ENCODE data around the gene TMEM132E. TPM values are rescaled to one million over a fixed set of nuclear protein-coding genes. Genes with fewer than 3 reads are reported as not detected.

The TMEM132E gene
- total and polyA plus RNA-seq, 2 experiments from 2014 or later = 0.27 to 0.98 TPM

DNA sequence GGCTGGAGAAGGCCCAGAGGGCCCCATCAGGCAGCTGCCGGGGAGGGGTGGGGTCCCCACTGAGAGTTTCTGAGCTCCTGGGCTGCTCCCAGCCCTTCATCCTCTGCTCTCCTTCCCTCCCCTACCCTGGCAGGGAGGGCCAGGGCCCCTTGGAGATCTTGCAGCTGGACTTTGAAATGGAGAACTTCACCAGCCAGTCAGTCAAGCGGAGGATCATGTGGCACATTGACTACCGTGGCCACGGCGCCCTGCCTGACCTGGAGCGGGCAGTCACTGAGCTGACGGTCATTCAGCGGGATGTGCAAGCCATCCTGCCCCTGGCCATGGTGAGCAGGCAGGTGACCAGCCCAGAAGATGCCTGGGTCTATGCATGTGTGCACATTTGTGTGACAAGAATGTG is 49.5 kb downstream of the TMEM132E start:
- 89% methylated on average over 7 of the region's 8 CpGs for WGBS (ENCODE audit: low lambda C conversion rate, missing lambda C conversion rate)
- no peak overlapping the region for H3K27ac ChIP-seq
- H3K9me2 ChIP-seq (replicated peaks; ENCODE audit: insufficient read depth) = no peaks in the 10 kb centered on the region
- H3K27me3 ChIP-seq = peaks cover 26% of the 10 kb centered on the region
- no peak for DNase-seq (ENCODE audit: low spot score)
- H3K4me2 ChIP-seq = no peak overlapping the region
- H4K20me1 ChIP-seq (ENCODE audit: insufficient read depth, poor library complexity, severe bottlenecking) = no peaks in the 10 kb centered on the region
- no peaks in the 10 kb centered on the region for H3K9me3 ChIP-seq (ENCODE audit: low read depth)
- no peaks in the 10 kb centered on the region for H3K79me2 ChIP-seq
- no peaks in the 10 kb centered on the region for H3K4me1 ChIP-seq (ENCODE audit: insufficient read depth)
- no peak overlapping the region for H2AFZ ChIP-seq
- no peak overlapping the region for H3K4me3 ChIP-seq
- H3K36me3 ChIP-seq (replicated peaks; ENCODE audit: insufficient read depth, low read depth) = no peaks in the 10 kb centered on the region
- TF ChIP-seq, protein P1, sequence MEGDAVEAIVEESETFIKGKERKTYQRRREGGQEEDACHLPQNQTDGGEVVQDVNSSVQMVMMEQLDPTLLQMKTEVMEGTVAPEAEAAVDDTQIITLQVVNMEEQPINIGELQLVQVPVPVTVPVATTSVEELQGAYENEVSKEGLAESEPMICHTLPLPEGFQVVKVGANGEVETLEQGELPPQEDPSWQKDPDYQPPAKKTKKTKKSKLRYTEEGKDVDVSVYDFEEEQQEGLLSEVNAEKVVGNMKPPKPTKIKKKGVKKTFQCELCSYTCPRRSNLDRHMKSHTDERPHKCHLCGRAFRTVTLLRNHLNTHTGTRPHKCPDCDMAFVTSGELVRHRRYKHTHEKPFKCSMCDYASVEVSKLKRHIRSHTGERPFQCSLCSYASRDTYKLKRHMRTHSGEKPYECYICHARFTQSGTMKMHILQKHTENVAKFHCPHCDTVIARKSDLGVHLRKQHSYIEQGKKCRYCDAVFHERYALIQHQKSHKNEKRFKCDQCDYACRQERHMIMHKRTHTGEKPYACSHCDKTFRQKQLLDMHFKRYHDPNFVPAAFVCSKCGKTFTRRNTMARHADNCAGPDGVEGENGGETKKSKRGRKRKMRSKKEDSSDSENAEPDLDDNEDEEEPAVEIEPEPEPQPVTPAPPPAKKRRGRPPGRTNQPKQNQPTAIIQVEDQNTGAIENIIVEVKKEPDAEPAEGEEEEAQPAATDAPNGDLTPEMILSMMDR (IDR thresholded peaks at IDR 0.05; ENCODE audit: poor library complexity) = no peak
- TF ChIP-seq EZH2phosphoT487 (IDR thresholded peaks at IDR 0.05; ENCODE audit: low read depth, severe bottlenecking, unreplicated experiment) (no peak), EZH2 (IDR thresholded peaks at IDR 0.05; ENCODE audit: borderline replicate concordance) (no peak)

DNA sequence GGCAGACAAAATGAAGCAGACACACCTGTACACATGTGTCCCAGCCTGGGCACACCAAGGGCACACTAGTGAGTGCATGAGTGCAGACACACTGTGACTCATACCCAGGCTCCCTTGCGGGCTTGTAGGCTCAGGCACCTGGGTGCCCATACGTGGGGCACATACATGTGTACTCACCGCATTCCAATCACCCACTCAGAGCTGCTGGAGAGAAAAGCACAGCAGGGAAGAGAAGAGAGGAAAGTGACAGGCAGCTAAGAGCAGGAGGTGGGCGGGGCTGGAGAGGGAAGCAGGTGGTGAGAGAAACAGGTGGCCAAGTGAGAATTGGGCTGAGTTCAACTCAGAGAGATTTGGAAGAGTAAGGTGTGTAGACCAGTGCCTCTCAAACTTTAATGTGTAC is 54.0 kb downstream of the TMEM132E start:
- no peaks in the 10 kb centered on the region for H3K36me3 ChIP-seq (replicated peaks; ENCODE audit: insufficient read depth, low read depth)
- H3K4me2 ChIP-seq = no peak overlapping the region
- peak; percentile 27 for DNase-seq (ENCODE audit: low spot score)
- no peaks in the 10 kb centered on the region for H3K27me3 ChIP-seq
- 52% methylated on average over 4 of the region's 4 CpGs for WGBS (ENCODE audit: low lambda C conversion rate, missing lambda C conversion rate)
- no peaks in the 10 kb centered on the region for H3K9me2 ChIP-seq (replicated peaks; ENCODE audit: insufficient read depth)
- no peaks in the 10 kb centered on the region for H4K20me1 ChIP-seq (ENCODE audit: insufficient read depth, poor library complexity, severe bottlenecking)
- H2AFZ ChIP-seq = no peak overlapping the region
- TF ChIP-seq, protein P1 (IDR thresholded peaks at IDR 0.05; ENCODE audit: poor library complexity) = no peak
- no peaks in the 10 kb centered on the region for H3K4me1 ChIP-seq (ENCODE audit: insufficient read depth)
- no peaks in the 10 kb centered on the region for H3K79me2 ChIP-seq
- H3K9me3 ChIP-seq (ENCODE audit: low read depth) = no peaks in the 10 kb centered on the region
- H3K27ac ChIP-seq = no peak overlapping the region
- no peak overlapping the region for H3K4me3 ChIP-seq

DNA sequence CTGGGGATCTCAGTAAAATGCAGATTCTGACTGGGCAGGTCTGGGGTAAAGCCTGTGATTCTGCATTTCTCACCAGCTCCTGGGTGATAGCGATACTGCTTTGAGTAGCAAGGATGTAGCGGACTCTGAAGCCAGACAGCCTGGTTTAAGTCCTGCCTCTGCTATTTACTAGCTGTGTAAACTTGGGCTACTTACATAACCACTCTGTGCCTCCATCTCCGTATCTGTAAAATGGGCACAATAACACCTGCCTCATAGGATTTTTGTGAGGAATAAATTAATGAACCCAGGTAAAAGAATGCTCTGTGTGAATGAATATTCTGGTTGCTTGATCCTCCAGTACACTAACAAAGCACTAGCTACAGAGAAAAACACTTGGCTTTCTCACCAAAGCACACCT is 54.4 kb downstream of the TMEM132E start:
- no peak for TF ChIP-seq EZH2 (IDR thresholded peaks at IDR 0.05; ENCODE audit: borderline replicate concordance)
- TF ChIP-seq, protein P1 (IDR thresholded peaks at IDR 0.05; ENCODE audit: poor library complexity) = no peak
- TF ChIP-seq EZH2phosphoT487 (IDR thresholded peaks at IDR 0.05; ENCODE audit: low read depth, severe bottlenecking, unreplicated experiment) = no peak
- Histone ChIP-seq H3K36me3 (replicated peaks; ENCODE audit: insufficient read depth, low read depth) (no peaks in the 10 kb centered on the region), H3K4me2 (no peak overlapping the region), H3K9me3 (ENCODE audit: low read depth) (no peaks in the 10 kb centered on the region), H3K4me1 (ENCODE audit: insufficient read depth) (no peaks in the 10 kb centered on the region), H3K79me2 (no peaks in the 10 kb centered on the region), H4K20me1 (ENCODE audit: insufficient read depth, poor library complexity, severe bottlenecking) (no peaks in the 10 kb centered on the region), H2AFZ (no peak overlapping the region), H3K27ac (no peak overlapping the region), H3K27me3 (no peaks in the 10 kb centered on the region), H3K9me2 (replicated peaks; ENCODE audit: insufficient read depth) (no peaks in the 10 kb centered on the region), H3K4me3 (no peak overlapping the region)
- 97% methylated on average over 3 of the region's 3 CpGs for WGBS (ENCODE audit: low lambda C conversion rate, missing lambda C conversion rate)
- DNase-seq (ENCODE audit: low spot score) = no peak

DNA sequence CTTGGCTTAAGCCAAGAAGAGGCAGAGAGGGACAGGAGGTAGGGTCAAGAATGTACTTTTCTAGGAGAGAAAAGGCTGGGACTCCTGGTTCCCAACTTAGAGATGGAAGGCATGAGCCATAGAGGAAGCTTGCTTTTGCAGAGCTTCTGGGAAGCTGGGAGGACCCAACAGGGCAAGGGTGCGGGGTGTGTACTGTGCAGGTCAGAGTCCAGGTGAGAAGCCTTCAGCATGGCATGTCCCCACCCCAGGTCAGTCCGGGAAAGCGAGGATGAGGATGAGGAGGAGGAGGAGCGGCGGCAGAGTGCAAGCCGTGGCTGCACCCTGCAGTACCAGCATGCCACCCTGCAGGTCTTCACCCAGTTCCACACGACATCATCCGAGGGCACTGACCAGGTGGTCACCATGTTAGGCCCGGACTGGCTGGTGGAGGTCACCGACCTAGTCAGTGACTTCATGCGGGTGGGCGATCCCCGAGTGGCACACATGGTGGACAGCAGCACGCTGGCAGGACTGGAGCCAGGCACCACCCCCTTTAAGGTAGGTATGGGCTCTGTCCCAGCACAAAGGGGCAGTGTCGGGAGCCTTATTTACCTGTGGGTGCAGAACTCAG is 55.3 kb downstream of the TMEM132E start:
- 92% methylated on average over 15 of the region's 15 CpGs for WGBS (ENCODE audit: low lambda C conversion rate, missing lambda C conversion rate)
- Histone ChIP-seq H3K4me2 (no peak overlapping the region), H4K20me1 (ENCODE audit: insufficient read depth, poor library complexity, severe bottlenecking) (no peaks in the 10 kb centered on the region), H3K27ac (no peak overlapping the region), H3K4me3 (no peak overlapping the region), H3K9me2 (replicated peaks; ENCODE audit: insufficient read depth) (no peaks in the 10 kb centered on the region), H3K36me3 (replicated peaks; ENCODE audit: insufficient read depth, low read depth) (no peaks in the 10 kb centered on the region), H3K4me1 (ENCODE audit: insufficient read depth) (no peaks in the 10 kb centered on the region), H3K79me2 (no peaks in the 10 kb centered on the region), H2AFZ (no peak overlapping the region), H3K9me3 (ENCODE audit: low read depth) (no peaks in the 10 kb centered on the region), H3K27me3 (no peaks in the 10 kb centered on the region)
- TF ChIP-seq, protein P1 (IDR thresholded peaks at IDR 0.05; ENCODE audit: poor library complexity) = no peak
- no peak for DNase-seq (ENCODE audit: low spot score)
